HG03175 (cell line): ENCODE measurements around the gene MAPKAP1.
A peak's percentile ranks its signal among the peaks of the same experiment; 100 is the strongest.

ENCODE experiments used
- ATAC-seq: cut with Tn5 transposase; IDR thresholded peaks from one replicate; pipeline ENCODE4 v1.9.1; 2021; ENCODE audit warnings: mild to moderate bottlenecking, moderate library complexity; ENCODE audit not compliant: unreplicated experiment

MAPKAP1 gene

DNA sequence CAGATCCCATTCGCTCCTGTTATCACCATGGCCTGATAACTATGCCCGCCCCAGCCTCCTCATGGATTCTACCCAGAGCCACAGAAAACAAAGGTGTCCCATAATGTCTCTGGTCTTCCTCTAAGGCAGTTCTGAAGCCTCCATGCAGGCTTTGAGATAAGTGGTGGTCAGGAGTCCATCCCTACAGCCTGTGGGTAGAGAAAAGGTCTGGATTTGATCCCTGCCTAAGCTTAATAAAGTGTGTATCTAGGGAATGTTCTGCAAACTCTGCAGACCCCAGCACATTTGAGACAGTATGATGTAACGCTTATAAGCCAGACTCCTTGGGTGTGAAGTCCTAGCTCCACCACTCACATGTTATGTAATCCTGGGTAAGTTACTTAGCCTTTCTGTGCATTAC is 187.3 kb downstream of the MAPKAP1 start:
- ATAC-seq, result no peak

DNA sequence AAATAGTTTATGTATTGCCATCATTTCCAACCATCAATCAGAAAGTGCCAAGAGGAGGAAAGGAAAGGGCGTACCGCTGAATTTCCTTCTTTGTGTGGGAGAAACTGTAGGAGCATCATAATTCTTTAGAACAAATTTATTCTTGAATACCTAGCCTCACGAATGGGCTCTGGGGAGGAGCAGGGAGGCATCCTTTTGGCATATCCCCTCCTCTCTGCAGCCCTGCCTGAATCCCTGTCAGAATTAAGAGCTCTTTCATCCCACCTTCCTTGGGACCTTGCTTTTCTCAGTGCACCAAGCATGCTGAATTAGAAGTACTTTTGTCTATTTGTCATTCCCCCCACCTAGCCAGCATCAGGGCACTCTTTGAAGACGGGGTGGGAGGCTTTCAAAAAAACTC is 189.4 kb downstream of the MAPKAP1 start:
- ATAC-seq, result no peak

DNA sequence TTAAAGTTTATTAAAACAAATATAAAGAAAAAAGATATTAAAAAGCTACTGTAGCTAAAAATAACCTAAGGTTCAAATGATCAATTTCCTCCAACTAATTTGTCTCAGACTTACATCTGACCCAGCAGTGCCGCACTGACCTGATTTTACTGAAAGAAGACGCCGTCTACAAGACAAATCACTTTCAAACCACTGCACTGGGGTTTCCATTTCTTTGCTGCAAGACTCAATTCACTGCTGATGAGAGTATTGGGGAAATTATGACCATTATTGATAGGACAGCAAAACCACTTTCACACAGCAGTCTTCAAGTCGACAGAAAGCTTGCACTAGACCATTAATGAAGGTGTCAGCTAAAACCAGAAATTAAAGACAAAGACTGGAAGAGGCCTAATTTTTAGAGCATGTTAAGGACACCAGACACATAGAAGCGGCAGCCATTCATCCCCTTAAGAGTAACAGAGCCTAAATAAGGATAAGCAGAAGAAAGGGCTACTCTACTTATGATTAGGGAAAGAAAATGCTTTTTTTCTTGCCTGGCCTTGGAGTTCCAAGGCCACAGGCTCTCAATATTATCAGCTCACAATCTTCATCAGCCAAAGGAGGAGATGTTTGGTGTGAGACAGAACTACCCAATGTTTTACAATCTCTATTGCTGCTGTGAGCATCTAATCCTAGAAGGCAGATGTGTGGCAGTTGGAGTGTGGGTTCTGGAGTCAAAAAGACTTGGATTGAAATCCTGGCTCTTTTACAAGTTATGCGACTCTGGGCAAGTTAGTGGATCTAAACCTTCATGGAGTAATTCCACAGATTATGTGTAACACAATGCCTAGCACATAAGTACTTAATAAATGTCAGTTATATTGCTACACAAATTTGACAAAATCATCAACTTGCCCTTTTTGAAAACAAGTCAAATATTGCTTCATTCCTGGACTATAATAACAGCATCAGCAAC is 190.7 kb downstream of the MAPKAP1 start:
- ATAC-seq, result no peak

DNA sequence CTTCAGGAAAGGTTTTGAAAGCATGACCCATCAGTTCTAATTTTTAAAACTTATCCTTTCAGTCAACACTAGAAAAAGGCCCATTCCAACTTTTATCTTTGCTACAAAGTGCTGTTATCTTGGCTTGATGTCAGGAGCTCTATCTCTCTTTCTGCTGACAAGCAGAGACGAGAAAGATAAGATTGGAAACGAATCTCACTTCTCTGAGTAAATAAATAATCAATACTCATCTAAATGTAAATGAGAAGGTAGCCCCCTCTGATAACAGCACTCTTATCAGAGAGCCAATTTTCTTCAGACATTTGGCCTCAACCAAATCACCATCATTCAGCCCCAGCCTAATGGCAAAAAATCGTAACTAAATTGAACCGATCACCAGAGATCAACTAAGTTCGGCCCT is 191.7 kb downstream of the MAPKAP1 start:
- ATAC-seq, result no peak

DNA sequence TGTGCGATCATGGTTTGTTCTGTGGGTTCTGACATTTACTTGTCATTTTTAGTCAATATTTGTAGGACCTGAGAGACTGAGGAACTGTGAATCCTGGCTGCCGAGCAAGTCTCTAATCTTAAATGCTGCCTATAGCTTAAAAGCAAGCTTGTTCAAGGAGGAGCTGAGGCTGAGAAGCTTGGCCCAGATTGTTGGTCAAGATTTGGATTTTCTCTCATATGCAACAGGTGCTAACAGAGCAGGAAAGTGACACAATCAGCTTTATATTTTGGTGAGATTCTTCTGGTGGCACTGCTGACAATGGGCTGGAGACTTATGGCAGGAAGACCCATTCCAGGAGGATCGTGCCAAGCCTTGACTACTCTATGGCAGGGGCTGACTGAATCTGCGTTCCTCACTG is 192.5 kb downstream of the MAPKAP1 start:
- ATAC-seq, result no peak

DNA sequence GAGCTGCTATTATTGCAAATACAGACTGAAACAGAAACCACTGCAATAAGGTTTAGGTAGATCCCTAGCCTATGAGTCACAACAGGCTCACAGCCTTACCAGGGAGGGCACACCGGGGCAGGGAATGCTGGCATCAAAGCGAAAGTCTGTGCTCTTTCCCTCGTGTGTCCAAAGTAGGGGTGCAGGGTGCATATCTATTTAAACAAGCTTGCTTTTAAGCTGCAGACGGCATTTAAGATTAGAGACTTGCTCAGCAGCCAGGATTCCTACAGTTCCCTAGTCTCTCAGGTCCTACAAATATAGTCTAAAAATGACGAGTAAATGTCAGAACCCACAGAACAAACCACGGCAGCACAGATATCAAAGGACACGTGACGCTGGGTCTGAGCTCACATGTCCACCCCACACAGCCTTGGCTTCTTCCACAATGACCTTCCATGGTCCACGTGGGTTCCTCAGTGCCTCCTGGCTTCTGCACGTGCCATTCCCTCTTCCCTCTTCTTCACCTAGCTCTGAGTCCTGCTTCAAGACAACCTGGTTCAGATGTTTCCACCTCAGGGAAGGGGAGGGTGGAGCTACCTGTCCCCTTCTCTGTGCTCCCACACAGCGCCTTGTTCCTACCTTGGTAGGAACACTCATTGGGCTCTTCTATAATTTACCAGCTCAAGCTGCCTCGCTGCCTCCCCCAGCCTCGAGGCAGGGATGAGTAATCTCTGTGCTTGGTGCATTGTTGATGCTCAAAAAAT is 193.2 kb downstream of the MAPKAP1 start:
- peak; percentile 88 for ATAC-seq

DNA sequence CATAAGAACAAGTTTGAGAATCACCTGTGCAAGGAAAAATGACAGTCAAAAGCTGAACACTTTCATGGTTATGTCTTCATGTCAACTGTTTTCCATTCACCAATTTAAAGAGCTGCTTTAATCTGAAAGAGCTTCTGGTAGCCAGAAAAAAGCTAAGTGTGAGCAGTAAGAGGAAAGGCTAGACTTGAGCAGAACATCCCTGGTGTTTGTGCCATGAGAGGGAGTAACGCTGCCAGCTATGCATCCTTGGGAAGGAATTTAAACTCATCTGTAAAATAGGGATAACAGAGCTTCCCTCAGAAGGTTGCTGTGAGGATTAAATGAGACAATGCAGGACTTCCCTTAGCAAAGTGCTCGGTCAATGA is 193.7 kb downstream of the MAPKAP1 start:
- ATAC-seq, result peak; percentile 19

DNA sequence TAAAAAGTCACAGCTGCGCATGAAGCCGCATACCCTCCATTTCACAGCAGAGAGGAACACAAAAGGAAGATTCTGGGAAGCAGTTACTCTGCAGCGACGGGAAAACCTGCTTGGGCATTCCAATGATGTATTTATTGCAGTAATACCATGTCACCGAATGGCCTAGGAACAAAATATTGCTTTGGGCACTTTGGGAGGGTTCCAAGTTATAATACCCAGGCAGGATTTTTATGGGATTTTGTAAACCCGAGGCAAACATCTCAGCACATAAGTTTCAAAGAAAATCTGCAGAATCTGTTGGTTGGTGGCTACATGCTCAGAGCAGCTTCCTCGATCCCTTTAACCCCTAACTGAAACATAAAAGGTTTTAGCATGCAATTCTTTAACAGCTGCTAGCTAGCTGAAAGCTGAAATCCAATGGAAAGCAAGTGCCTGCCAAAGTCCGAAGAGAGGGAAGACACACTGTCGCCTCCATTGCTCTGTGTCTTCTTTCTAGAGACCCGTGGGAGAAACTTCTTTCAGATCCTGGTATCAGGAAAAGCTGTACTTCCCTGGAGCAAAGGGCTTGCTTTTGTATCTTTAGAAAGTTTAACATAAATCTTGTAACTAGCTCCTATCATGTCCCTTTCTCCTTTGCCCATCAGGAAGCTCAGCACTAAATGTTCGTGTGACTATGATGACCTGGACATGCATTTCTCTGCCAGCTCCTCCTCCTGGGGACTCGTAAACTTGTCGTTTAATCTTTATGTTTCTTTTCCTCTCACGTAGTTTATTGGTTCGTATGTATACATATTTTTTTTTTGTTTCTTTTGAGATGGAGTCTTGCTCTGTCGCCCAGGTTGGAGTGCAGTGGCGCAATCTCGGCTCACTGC is 195.0 kb downstream of the MAPKAP1 start:
- ATAC-seq, result no peak

DNA sequence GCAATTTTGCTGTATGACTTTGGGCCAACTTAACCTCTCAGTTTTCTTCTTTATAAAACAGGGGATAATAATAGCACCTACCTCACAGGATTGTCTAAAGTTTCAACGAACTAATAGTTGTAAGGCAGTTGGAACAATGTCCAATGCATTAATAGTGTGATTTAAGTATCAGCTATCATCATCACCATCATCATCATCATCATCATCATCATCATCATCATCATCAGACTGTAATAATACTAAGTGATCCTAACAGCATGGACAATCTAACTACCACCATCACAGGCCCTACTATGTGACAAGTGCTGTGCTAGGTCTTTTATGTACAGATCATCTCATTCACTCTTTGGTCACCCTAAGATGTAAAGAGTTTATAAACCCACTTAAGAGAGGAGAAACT is 196.0 kb downstream of the MAPKAP1 start:
- no peak for ATAC-seq

DNA sequence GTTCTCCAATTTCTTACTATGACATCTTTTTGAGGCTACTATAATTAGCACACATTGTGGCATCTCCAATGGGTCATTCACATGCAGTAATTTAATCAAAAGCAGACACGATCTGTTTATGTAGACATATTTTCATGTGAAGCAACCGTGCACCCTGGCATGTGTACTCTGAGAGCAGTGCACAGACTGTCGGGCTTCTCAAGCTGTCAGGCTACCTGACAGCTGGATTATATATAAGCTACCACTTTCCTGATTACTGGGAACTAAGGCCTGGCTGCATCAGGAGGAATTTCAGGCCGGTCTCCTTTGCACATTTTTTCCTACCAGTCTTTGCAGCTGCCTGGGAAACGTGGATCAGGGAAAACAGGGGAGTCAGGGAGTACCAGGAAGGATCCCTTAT is 197.5 kb downstream of the MAPKAP1 start:
- no peak for ATAC-seq

DNA sequence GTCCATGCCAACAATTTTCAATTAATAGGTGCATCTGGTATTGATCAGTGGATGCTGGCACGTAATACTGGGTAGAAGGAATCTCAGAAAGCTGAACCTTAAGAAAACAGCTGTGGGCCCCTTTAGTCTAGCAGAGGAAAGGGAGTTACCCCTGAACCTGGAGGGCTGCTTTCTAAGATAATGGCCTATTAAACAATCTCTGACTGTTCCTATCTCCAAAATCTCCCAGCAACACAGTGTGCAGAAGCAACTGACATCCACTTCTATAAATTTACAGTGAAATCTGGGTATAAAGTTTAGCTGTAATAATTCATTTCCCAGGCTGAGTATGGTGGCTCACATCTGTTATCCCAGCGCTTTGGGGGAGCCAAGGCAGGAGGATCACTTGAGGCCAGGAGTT is 198.8 kb downstream of the MAPKAP1 start:
- no peak for ATAC-seq

DNA sequence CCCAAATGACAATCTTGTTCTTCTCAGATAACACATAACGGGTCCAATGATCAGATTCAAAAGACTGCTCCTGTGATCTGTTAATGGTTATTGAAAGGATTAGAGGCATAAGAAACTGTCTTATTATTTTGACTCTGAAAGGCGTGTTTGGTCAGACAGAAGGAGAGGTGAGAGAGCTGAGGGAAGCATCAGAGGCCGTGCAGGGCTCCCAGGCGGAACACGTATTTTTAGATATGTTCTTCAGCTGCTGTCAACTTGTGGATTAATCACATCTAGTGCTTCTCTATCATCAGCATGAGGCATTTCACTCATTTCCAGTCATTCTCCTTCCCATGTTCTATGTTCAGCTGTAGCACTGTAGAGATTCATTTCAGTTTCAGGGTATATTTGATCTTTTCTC is 199.8 kb downstream of the MAPKAP1 start:
- ATAC-seq, result no peak

DNA sequence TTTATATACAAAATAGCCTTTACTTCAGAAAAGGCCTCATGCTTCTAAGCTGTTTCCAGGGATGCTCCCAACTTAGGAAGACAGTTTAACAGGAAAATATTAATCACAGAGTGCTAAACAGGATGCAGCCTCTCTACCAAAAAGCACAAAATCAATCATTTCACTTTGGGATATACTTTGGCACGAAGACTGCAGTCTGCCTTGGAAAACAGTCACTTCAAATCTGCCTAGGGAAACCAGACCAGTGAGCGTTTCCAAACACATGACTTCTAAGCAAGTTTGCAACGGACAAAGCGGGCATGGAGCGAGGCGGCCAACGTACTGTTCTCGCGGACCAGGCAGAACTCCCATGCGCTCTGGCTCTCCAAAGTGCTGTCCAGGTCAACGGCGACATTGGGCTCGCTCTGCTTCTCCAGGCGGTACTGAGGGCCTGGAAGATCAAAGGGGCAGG is 201.0 kb downstream of the MAPKAP1 start:
- no peak for ATAC-seq

DNA sequence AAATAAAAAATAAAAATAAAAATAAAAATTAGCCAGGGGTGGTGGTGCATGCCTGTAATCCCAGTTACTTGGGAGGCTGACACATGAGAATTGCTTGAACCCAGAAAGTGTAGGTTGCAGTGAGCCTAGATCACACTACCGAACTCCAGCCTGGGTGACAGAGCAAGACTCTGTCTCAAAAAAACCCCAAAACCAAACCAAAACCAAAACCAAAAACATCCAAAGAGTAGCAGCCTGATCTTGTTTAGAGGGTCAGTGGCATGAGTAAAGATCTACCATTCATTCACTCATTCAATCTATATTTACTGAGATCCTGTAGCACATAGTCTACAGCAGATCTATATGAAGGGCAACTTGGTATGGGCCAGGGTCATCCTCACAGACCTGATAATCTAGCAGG is 202.4 kb downstream of the MAPKAP1 start:
- no peak for ATAC-seq

DNA sequence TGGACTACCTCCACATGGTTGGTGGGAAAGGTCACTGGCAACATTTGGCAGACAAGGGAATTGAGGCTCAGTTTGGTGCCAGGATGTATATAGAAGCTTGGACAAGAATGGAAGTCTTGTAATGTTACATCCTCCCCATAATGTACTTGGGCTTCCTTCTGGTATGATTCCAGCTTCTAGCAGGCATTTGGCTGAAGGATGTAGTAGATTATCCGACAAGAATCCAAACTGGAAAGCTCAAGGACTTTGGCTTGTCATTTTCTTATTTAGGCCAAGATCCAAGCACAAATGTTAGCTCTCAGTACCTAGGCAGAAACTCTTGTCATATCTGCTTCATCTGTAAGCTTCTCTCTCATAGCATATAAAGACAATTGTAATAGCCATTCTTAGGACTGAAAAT is 209.1 kb downstream of the MAPKAP1 start:
- ATAC-seq, result no peak

DNA sequence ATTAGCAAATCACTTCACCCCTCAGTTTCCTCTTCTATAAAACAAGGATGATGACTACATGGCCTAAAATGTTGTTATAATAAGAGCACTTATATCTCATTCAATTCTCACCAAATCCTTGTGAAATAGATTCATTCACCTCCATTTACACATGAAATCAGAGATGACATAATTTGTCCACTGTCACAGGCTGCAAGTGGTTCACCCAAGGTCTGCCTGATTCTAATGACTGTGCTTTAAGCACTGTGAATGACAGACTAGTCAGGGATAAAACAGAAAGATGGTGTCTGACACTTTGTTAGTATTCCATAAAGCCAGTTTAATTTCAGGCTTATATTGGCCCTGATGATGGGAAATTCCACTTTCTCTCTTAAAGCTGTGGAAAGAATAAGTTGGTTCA is 209.5 kb downstream of the MAPKAP1 start:
- ATAC-seq, result no peak

DNA sequence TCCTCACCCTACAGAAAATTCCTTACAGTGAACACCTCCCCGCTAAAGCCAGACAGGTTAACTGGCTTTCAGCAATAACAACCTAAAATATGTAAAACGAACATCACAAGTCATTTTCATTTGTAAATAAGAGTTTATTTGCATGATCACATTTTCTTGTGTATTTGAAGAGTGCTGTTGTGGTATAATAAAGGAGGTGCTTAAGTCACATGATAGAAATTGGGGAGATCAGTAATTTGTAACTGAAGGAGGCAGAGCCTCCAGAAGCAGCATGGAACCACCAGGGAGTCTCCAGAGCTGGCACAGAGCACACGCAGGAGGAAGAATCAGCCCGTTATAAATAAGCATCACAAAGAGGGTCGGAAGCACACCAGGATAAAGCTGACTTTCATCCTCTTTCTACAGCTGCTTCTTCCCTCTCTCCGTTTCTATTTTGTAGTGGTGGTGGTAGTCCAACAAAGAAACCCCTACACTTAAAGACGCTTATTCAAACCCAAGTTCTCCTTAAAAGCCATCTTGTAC is 210.6 kb downstream of the MAPKAP1 start:
- ATAC-seq, result no peak

DNA sequence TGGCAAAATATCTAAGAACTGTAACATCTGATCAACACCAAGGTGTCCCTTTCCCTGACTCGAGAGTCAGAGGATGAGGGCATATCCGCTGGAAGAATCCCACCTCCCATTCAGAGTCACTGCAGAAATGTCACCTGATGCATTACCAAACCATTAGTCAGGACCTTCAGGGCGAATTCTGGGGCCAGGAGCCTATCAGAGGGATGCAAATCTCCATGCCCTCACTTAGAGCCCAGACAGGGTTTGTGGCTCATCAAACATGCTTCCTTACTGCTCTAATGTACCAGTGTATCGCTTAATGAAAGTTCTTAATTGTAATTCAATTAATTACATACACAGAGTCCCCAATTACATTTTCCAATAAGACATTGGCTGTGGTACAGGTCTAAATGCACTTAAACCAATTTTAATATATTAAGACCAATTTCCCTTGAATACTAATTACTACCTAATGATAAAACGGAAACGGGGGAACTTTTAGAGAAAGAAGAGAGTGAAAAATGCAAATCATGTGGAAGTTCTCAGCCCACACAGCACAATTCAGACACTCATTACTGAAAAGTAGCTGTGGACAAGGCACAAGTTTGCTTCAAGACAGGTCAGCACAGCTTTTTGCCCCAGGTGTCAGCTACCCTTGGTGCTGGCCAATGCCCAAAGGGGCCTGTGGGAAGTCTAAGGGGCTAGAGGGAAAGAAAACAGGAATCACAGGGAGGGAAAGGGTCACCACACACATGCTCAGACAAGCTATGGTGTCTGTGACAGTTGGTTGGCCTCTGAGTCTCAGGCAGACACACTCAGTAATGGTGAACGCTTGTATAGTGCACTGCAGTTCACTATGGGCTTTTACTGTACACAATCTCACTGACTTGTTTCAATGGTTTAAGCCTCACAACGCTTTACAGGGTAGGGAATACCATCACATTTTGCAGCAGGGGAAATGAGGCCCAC is 211.6 kb downstream of the MAPKAP1 start:
- no peak for ATAC-seq

DNA sequence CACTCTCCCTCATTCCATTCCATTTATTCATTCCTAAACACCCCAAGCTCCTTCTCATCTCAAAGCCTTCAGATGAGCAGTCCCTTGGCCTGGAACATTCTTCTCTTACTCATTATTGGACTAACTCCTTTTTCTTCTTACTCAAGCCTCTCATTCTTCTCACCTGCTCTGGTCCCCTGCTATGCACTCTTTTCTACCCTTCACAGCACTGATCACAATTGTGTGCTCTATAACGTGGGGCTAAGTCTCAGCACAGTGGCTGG is 212.4 kb downstream of the MAPKAP1 start:
- no peak for ATAC-seq
